Type B pancreatic cell (in vitro differentiated cells): ENCODE data around the gene TMEM225B. TPM values are rescaled to one million over a fixed set of nuclear protein-coding genes. Genes with fewer than 3 reads are reported as not detected.
"Not testable (repeated sequence)": the region's sequence is repeated elsewhere in the genome, so short reads cannot be mapped to it uniquely, and the experiment has no call there.

Experiments used
- DNase-seq: peaks from one replicate; pipeline ENCODE4 v3.0.0; 2021; ENCODE audit warnings: mixed read lengths; ENCODE audit not compliant: unreplicated experiment; ENCODE audit errors: extremely low spot score
- H3K27ac Mint-ChIP-seq: 2 replicates; pipeline ENCODE4 v1.8.0; 2021; ENCODE audit warnings: mild to moderate bottlenecking, mixed read lengths
- H3K27me3 Mint-ChIP-seq: 2 replicates; pipeline ENCODE4 v1.8.0; 2021; ENCODE audit warnings: mixed read lengths
- H3K36me3 Mint-ChIP-seq: 2 replicates; pipeline ENCODE4 v1.8.0; 2021; ENCODE audit warnings: mixed read lengths
- H3K4me1 Mint-ChIP-seq: one replicate; pipeline ENCODE4 v1.8.0; 2021; ENCODE audit warnings: mixed read lengths; ENCODE audit not compliant: unreplicated experiment
- H3K4me3 Mint-ChIP-seq: 2 replicates; pipeline ENCODE4 v1.8.0; 2021; ENCODE audit warnings: mild to moderate bottlenecking, mixed read lengths
- H3K9me3 Mint-ChIP-seq: 2 replicates; pipeline ENCODE4 v1.8.0; 2021; ENCODE audit warnings: mixed read lengths
- CTCF ChIP-seq: fragments of 200-600 bp; sonication (generic); conservative IDR thresholded peaks from 2 replicates; pipeline ENCODE4 v1.5.0; 2021; ENCODE audit warnings: antibody characterized with exemption, mild to moderate bottlenecking
- total RNA-seq: library from RNA; stranded (reverse); gene quantifications from 2 replicates; pipeline ENCODE4 v1.2.1, GENCODE V29; 2021; ENCODE audit warnings: low replicate concordance

Gene TMEM225B
- total RNA-seq, 1 donor from 2014 or later: 0.82 TPM

- DNase-seq: no peak
- no peak for TF ChIP-seq CTCF
- Mint-ChIP-seq H3K4me3 (no peak overlapping the region), H3K4me1 (no peaks in the 10 kb centered on the region), H3K27ac (no peak overlapping the region), H3K27me3 (no peaks in the 10 kb centered on the region), H3K9me3 (no peaks in the 10 kb centered on the region), H3K36me3 (peaks cover 30% of the 10 kb centered on the region)
These were observed 24.8 kb upstream of the TMEM225B start for GRCh38 chr7:99573257-99573656.

- Mint-ChIP-seq H3K27ac (no peak overlapping the region), H3K4me3 (no peak overlapping the region), H3K36me3 (peaks cover 22% of the 10 kb centered on the region), H3K27me3 (no peaks in the 10 kb centered on the region), H3K9me3 (no peaks in the 10 kb centered on the region), H3K4me1 (peaks cover 3% of the 10 kb centered on the region)
- no peak for DNase-seq
- TF ChIP-seq CTCF: no peak
These were observed 21.8 kb upstream of the TMEM225B start for GRCh38 chr7:99576251-99576650.

GRCh38 chr7:99579281-99579955 lies 18.6 kb upstream of the TMEM225B start:
- Mint-ChIP-seq H3K27ac (no peak overlapping the region), H3K27me3 (peaks cover 12% of the 10 kb centered on the region), H3K36me3 (no peaks in the 10 kb centered on the region), H3K4me3 (peak overlapping the region; percentile 93), H3K4me1 (peaks cover 4% of the 10 kb centered on the region), H3K9me3 (no peaks in the 10 kb centered on the region)
- TF ChIP-seq CTCF: no peak
- DNase-seq: no peak

GRCh38 chr7:99579956-99580777 lies 17.9 kb upstream of the TMEM225B start:
- Mint-ChIP-seq H3K27me3 (peaks cover 18% of the 10 kb centered on the region), H3K4me1 (peaks cover 4% of the 10 kb centered on the region), H3K27ac (peak overlapping the region; percentile 71), H3K36me3 (no peaks in the 10 kb centered on the region), H3K4me3 (peak overlapping the region; percentile 93), H3K9me3 (no peaks in the 10 kb centered on the region)
- peak; percentile 83 for DNase-seq
- TF ChIP-seq CTCF: peak; percentile 77

GRCh38 chr7:99580778-99581332 lies 17.2 kb upstream of the TMEM225B start:
- H3K4me1 Mint-ChIP-seq, DNase-seq, H3K9me3 Mint-ChIP-seq, H3K36me3 Mint-ChIP-seq: not testable (repeated sequence)
- H3K27me3 Mint-ChIP-seq: peaks cover 23% of the 10 kb centered on the region
- H3K4me3 Mint-ChIP-seq: peak overlapping the region; percentile 93
- H3K27ac Mint-ChIP-seq: peak overlapping the region; percentile 71

GRCh38 chr7:99588868-99589267 lies 9.2 kb upstream of the TMEM225B start:
- Mint-ChIP-seq H3K9me3 (no peaks in the 10 kb centered on the region), H3K27ac (no peak overlapping the region), H3K4me3 (no peak overlapping the region), H3K36me3 (no peaks in the 10 kb centered on the region), H3K4me1 (no peaks in the 10 kb centered on the region), H3K27me3 (peaks cover 43% of the 10 kb centered on the region)
- no peak for TF ChIP-seq CTCF
- DNase-seq: no peak
